ENCODE data around the gene RBBP6.

- TF ChIP-seq EZH2 (IDR thresholded peaks at IDR 0.05) (no peak), POLR2AphosphoS5 (IDR thresholded peaks at IDR 0.05; ENCODE audit: borderline replicate concordance, low read depth, low read length) (no peak), FOXP2 (optimal IDR thresholded peaks at IDR 0.05; ENCODE audit: control extremely low read depth, extremely low read length, insufficient read depth) (no peak)
Measured at GRCh38 chr16:24553983-24554382, 14.6 kb downstream of the RBBP6 start.
